Measurements from ENCODE around the gene TEKT4. TPM values are rescaled to one million over a fixed set of nuclear protein-coding genes. Genes with fewer than 3 reads are reported as not detected.

TEKT4 gene
- total RNA-seq, 1 donor from 2014 or later = not detected

- no peak for TF ChIP-seq CTCF (IDR thresholded peaks at IDR 0.05)
- DNase-seq (peak; percentile 55), ATAC-seq (no peak)
- Histone ChIP-seq H3K4me3 (no peak overlapping the region), H3K27ac (no peak overlapping the region), H3K9me3 (no peaks in the 10 kb centered on the region), H3K36me3 (no peaks in the 10 kb centered on the region), H3K27me3 (peaks cover 29% of the 10 kb centered on the region), H3K4me1 (no peaks in the 10 kb centered on the region)
- intact Hi-C loops (cut with DNase I) = no loop called here
Observed at GRCh38 chr2:94873362-94874276, 2.4 kb downstream of the TEKT4 start.

DNA sequence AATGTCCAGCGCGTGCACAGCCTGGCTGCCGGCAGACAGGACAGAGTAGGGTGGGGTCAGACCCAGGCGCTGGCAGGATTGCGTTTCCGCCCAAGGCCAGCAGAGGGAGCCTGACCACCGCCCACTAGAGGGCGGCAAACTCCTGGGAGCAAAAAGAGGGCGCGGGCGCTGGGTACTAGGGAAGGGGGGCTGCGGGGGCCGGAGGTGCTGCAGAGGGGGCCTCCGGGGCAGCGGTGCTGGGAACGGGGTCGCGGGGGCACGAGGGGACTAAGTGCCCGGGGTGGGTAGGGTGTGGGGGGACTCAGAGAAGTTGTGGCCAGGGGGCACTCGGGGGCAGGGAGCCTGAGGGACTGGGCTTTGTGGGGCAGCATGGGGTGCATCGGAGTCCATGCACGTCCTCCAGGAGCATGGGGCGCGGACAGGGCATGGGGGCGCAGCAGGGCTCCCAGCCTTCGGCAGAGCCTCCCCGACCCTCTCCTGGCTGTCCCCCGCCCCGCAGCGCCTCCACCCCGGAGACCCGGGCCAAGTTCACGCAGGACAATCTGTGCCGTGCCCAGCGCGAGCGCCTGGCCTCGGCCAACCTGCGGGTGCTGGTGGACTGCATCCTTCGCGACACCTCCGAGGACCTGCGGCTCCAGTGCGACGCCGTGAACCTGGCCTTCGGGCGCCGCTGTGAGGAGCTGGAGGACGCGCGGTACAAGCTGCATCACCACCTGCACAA, 3.2 kb downstream of the TEKT4 start:
- no peak overlapping the region for H3K27ac ChIP-seq
- peaks cover 29% of the 10 kb centered on the region for H3K27me3 ChIP-seq
- H3K4me1 ChIP-seq = no peaks in the 10 kb centered on the region
- DNase-seq (peak; percentile 81), ATAC-seq (peak; percentile 92)
- no peaks in the 10 kb centered on the region for H3K36me3 ChIP-seq
- intact Hi-C loops (cut with DNase I) = no loop called here
- H3K4me3 ChIP-seq = no peak overlapping the region
- no peaks in the 10 kb centered on the region for H3K9me3 ChIP-seq
- peak; percentile 65 for TF ChIP-seq CTCF (IDR thresholded peaks at IDR 0.05)

DNA sequence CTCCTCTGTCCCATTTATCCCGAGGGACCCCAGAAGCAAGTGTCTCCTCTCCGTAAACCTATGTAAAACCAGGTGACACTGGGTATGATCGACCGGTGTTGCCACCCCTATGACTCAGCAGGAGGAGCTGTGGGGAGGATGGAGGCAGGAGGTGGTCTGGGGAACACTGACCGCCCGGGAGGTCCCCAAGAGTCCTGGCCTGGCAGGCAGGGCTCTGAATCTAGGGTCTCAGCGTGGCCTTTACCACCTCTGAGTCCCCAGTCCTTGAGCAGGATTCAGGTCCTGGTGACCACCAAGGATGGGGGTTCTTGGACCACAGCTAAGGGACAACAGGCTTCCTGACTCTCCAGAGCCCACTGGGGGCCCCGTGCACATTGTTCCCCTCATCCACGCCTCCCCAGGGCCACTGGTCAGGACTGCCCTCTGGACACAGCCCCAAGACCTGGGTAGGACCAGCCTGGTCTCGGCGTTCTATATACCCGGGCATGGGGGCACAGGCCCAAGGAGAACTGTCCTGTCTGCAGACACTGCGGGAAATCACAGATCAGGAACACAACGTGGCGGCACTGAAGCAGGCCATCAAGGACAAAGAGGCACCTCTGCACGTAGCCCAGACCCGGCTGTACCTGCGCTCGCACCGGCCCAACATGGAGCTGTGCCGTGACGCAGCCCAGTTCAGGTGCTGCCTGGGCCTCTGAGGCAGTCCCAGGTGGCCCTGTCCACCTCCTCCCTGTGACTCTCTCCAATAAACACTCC, 4.0 kb downstream of the TEKT4 start:
- H3K27ac ChIP-seq = no peak overlapping the region
- DNase-seq (peak; percentile 53), ATAC-seq (no peak)
- TF ChIP-seq CTCF (IDR thresholded peaks at IDR 0.05) = no peak
- no peaks in the 10 kb centered on the region for H3K36me3 ChIP-seq
- H3K4me3 ChIP-seq = no peak overlapping the region
- H3K4me1 ChIP-seq = no peaks in the 10 kb centered on the region
- H3K9me3 ChIP-seq = no peaks in the 10 kb centered on the region
- intact Hi-C loops (cut with DNase I) = no loop called here
- H3K27me3 ChIP-seq = peaks cover 29% of the 10 kb centered on the region

GRCh38 chr2:94875820-94876522, 4.7 kb downstream of the TEKT4 start:
- Histone ChIP-seq H3K4me1 (no peaks in the 10 kb centered on the region), H3K27me3 (peaks cover 23% of the 10 kb centered on the region), H3K36me3 (no peaks in the 10 kb centered on the region), H3K27ac (no peak overlapping the region), H3K4me3 (no peak overlapping the region), H3K9me3 (no peaks in the 10 kb centered on the region)
- intact Hi-C loops (cut with DNase I) = no loop called here
- ATAC-seq (no peak), DNase-seq (peak; percentile 54)
- TF ChIP-seq CTCF (IDR thresholded peaks at IDR 0.05) = no peak

- intact Hi-C loops (cut with DNase I) = no loop called here
- no peak for TF ChIP-seq CTCF (IDR thresholded peaks at IDR 0.05)
- no peak overlapping the region for H3K4me3 ChIP-seq
- H3K36me3 ChIP-seq = no peaks in the 10 kb centered on the region
- no peaks in the 10 kb centered on the region for H3K9me3 ChIP-seq
- H3K4me1 ChIP-seq = no peaks in the 10 kb centered on the region
- no peak overlapping the region for H3K27ac ChIP-seq
- DNase-seq = no peak
- no peak for ATAC-seq
- peaks cover 18% of the 10 kb centered on the region for H3K27me3 ChIP-seq
Observed at GRCh38 chr2:94876523-94876863, 5.3 kb downstream of the TEKT4 start.
